GM19438 (cell line): ENCODE results near the gene CEP72.
A peak's percentile ranks its signal among the peaks of the same experiment; 100 is the strongest.
"Not testable (repeated sequence)": the region's sequence is repeated elsewhere in the genome, so short reads cannot be mapped to it uniquely, and the experiment has no call there.

Source experiments
- ATAC-seq: cut with Tn5 transposase; IDR thresholded peaks from one replicate; pipeline ENCODE4 v1.9.1; 2021; ENCODE audit warnings: low read depth; ENCODE audit not compliant: unreplicated experiment

The CEP72 gene

GRCh38 chr5:693271-694041, 81.3 kb downstream of the CEP72 start, which contains the start of gene TPPP:
Gene TPPP, minus strand, starts transcription at chr5:693352. Its CDS starts 15,292 bp downstream, at chr5:678060.
- ATAC-seq: peak; percentile 76

- peak; percentile 14 for ATAC-seq
Measured at GRCh38 chr5:694042-694431, 81.9 kb downstream of the CEP72 start.

- not testable (repeated sequence) for ATAC-seq
Measured at GRCh38 chr5:695475-695874, 83.3 kb downstream of the CEP72 start.

GRCh38 chr5:696191-696590, 84.1 kb downstream of the CEP72 start:
- ATAC-seq: not testable (repeated sequence)

GRCh38 chr5:696753-697702, 84.9 kb downstream of the CEP72 start:
- not testable (repeated sequence) for ATAC-seq
